ENCODE results near the gene SHFL. TPM values are rescaled to one million over a fixed set of nuclear protein-coding genes. Genes with fewer than 3 reads are reported as not detected.

SHFL gene
- total RNA-seq, 4 donors from 2014 or later, result 8.6 to 36.7 (median 25.6) TPM

DNA sequence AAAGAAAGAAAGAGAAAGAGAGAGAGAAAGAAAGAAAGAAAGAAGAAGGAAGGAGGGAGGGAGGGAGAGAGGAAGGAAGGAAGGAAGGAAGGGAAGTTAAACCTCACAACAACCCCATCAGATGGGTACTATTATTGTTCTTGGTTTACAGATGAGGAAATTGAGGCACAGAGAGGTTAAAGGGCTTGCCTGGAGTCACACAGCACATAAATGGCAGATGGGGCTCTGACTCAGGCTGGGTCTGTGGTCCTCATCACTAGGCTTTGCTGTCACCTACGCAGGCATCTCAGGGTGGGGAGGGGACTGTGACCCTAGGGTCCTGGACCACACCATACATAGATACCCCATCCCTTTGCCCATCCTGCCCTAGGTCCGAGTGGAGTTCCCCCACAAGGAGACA, 36.5 kb upstream of the SHFL start:
- TF ChIP-seq, protein P1, sequence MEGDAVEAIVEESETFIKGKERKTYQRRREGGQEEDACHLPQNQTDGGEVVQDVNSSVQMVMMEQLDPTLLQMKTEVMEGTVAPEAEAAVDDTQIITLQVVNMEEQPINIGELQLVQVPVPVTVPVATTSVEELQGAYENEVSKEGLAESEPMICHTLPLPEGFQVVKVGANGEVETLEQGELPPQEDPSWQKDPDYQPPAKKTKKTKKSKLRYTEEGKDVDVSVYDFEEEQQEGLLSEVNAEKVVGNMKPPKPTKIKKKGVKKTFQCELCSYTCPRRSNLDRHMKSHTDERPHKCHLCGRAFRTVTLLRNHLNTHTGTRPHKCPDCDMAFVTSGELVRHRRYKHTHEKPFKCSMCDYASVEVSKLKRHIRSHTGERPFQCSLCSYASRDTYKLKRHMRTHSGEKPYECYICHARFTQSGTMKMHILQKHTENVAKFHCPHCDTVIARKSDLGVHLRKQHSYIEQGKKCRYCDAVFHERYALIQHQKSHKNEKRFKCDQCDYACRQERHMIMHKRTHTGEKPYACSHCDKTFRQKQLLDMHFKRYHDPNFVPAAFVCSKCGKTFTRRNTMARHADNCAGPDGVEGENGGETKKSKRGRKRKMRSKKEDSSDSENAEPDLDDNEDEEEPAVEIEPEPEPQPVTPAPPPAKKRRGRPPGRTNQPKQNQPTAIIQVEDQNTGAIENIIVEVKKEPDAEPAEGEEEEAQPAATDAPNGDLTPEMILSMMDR (IDR thresholded peaks at IDR 0.05; ENCODE audit: low read depth), result no peak

DNA sequence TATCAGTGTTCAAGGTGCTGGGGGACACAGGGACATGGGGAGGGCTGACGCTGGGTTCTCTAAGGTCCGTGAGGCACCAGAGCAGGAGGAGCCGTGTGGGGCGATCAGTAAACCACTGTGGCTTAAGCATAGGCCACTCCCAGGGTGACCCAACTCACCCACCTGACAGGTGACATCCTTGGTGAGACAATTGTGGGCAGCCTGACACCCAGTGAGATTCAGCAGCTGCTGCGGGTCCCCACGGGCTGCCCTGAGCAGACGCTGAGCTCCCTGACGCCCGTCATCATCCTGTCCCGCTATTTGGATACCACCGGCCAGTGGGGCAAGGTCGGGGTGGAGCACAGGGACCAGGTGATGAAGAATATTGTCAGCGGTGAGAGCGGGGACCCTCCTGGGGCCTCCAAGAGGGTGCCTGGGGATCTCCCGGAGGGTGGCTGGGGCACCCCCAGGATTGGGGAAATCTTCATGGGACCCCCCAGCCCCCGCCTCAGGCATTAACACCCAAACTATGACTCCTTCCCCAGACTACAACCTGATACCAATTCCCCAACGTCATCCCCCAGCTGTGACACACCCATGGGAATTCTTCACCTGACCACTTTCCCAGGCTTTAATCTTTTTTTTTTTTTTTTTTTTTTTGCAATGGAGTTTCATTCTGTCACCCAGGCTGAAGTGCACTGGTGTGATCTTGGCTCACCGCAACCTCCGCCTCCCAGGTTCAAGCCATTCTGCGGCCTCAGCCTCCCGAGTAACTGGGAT, 33.3 kb upstream of the SHFL start:
- TF ChIP-seq, protein P1 (IDR thresholded peaks at IDR 0.05; ENCODE audit: low read depth), result no peak

DNA sequence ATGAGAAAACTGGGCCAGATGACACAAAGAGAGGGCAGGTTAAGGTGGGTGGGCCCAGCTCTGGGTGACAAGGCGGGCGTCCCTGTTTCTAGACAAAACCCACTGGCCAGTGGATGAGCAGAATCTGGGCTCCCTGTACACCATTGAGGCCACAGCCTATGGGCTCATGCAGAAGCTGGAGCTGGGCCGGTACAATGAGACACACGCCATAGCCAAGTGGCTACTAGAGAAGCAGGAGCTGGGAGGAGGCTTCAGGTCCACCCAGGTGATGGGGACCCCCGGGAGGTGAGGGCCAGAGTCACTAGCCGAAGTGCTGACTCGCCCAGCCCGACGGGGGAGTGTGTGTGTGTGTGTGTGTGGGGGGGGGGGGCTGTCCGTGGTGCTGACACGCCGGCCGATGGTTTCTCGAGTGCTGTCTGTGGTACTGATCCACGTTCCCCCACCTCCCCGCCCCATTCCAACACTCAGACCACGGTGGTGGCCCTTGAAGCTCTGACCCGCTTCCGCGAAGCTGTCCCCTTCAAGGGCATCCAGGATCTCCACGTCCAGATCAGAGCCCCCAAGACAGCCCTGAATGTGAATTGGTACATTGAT, 24.3 kb upstream of the SHFL start:
- TF ChIP-seq, protein P1 (IDR thresholded peaks at IDR 0.05; ENCODE audit: low read depth), result no peak

DNA sequence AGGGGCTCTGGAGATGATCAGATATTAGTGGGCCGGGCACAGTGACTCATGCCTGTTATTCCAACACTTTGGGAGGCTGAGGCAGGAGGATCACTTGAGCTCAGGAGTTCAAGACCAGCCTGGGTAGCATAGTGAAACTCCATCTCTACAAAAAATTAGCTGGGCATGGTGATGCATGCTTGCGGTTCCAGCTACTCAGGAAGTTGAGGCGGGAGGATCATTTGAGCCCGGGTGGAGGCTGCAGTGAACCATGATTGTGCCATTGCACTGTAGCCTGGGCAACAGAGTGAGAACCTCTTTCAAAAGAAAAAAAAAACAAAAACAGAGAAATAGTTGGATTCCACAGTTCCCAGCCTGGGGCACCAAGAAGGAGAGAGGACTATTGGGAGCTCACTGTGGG, 17.9 kb upstream of the SHFL start:
- TF ChIP-seq, protein P1 (IDR thresholded peaks at IDR 0.05; ENCODE audit: low read depth), result no peak

DNA sequence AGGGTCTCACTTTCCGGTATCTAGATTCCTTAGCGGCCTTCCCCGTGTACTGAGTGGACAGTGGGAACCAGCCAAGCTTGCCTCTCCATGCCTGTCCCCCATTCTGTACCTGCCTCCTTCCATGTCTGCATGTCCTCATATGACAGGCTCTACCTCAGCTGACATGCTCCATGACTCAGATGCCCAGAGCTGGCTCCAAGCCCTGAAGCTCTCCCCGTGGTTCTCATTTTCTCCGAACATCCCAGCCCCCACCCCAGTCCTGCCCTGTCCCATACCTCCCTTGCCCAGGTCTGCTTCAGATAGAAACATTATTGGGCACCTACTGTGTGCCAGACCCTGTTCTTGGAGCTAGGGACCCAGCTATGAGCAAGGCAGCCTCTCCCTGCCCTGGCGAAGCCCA, 17.1 kb upstream of the SHFL start:
- TF ChIP-seq, protein P1 (IDR thresholded peaks at IDR 0.05; ENCODE audit: low read depth), result no peak

DNA sequence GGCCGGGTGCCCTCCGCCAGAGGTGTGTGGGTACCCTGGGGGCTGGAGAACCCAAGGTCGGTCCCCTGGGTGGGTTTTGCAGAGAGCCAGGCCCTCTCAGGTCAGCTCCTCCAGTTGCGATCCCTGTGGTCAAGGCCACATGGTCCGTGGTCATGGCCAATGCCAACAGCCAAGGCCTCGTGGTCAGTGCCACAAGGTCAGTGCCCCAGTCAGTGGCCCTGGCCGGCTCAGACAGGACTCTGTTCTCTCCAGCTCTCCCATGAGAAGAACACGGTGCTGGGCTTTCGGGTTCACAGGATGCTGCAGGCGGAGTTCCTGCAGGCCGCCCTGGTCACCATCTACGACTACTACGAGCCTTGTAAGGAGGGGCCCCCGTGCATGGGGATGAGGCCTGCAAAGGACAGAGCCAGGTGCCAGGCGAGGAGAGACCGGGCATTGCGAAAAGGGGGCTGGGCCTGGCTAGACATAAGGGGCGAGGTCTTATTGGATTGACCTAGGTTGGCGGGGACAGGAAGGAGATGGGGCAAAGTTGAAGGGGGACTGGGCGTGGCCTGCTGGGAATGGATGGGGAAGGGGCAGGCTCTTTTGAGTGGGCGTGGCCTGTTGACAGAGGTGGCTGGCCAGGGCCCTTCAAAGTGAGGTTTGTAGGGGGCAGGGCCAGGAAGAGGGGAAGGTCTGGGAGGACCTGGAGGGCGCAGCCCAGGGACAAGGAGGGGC, 15.2 kb upstream of the SHFL start:
- TF ChIP-seq, protein P1 (IDR thresholded peaks at IDR 0.05; ENCODE audit: low read depth), result no peak

DNA sequence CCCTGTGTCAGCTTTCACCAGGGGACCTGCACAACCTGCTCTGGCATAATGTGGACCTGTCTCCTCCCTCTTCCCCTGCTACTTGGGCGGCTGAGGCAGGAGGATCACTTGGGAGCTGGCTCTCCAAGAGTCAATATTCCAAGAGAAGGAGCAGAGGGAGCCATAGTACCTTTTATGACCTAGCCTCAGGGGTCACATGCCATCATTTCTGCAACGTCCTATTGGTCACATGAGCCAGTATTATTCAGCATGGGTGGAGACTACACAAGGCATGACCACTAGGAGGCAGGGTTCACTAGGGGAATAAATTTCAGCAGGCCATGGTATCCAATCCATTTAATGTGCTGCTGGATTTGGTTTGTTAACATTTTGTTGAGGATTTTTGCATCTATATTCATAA, 12.0 kb upstream of the SHFL start:
- TF ChIP-seq, protein P1 (IDR thresholded peaks at IDR 0.05; ENCODE audit: low read depth), result no peak

Measured in subcutaneous adipose tissue (tissue), 4 donors.